ENCODE data around the gene TSPYL4. TPM values are rescaled to one million over a fixed set of nuclear protein-coding genes. Genes with fewer than 3 reads are reported as not detected.
A peak's percentile ranks its signal among the peaks of the same experiment; 100 is the strongest.

Gene TSPYL4
- total RNA-seq, 1 donor from 2014 or later, result 13.6 TPM

DNA sequence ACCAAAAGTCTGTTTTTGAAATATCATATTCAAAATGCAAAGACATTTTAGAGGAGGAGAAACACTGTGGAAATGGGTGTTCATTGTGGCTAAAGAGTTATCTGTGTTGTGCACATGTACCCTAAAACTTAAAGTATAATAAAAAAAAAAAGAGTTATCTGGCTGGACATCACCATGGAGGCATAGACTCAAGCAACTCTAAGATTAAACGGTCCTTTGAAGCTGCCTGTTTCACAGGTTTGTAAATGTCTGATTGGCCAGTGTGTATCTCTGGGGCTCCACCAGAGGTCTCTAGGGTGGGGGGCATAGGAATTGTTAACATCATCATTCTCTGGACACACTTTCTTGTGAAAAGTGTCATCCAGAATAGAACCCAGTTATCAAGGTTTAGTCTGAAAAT, 39.2 kb downstream of the TSPYL4 start:
- Histone ChIP-seq H3K27ac (no peak overlapping the region), H3K9me3 (no peaks in the 10 kb centered on the region), H3K27me3 (no peaks in the 10 kb centered on the region), H3K36me3 (no peaks in the 10 kb centered on the region), H3K4me3 (no peak overlapping the region), H3K4me1 (no peaks in the 10 kb centered on the region)
- no peak for ATAC-seq
- intact Hi-C loops (cut with DNase I), result no loop called here
- DNase-seq, result no peak
- TF ChIP-seq CTCF (IDR thresholded peaks at IDR 0.05), result no peak

DNA sequence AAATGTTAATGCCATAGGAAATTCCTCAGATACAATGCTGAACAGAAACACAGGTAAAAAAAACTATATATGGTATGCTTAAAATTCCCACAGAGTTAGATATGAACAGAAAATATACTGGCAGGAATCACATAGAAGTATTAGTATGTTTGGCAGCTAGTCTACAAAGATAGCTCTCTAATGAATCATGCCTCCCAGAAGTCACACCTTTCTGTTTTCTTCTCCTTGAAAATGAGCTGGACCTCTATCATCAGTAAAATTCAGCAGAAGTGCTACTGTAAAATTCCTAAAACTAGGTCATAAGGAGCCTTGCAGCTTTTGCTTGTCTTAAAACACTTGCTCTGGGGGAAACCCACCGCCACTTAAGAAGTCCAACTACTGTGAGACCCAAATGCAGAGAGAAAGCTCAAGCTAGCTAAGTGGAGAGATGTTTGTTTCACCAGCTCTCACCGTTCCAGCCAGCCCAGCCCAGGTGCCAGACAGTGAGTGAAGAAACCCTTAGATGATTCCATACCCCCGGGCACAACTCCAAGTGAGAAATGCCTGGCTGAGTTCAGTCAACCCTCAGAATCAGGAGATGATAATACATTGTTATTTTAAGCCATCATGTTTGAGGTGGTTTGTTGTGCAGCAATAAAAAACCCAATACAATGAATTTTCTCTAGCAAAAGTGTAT, 43.0 kb downstream of the TSPYL4 start:
- no peak for TF ChIP-seq CTCF (IDR thresholded peaks at IDR 0.05)
- H3K27ac ChIP-seq, result no peak overlapping the region
- H3K4me3 ChIP-seq, result no peak overlapping the region
- ATAC-seq (peak; percentile 74), DNase-seq (no peak)
- intact Hi-C loops (cut with DNase I), result no loop called here
- no peaks in the 10 kb centered on the region for H3K27me3 ChIP-seq
- no peaks in the 10 kb centered on the region for H3K36me3 ChIP-seq
- H3K9me3 ChIP-seq, result no peaks in the 10 kb centered on the region
- no peaks in the 10 kb centered on the region for H3K4me1 ChIP-seq

GRCh38 chr6:116210316-116210715, 43.6 kb downstream of the TSPYL4 start:
- intact Hi-C loops (cut with DNase I), result no loop called here

GRCh38 chr6:116208056-116208785, 45.7 kb downstream of the TSPYL4 start:
- no peak for TF ChIP-seq CTCF (IDR thresholded peaks at IDR 0.05)
- Histone ChIP-seq H3K27ac (no peak overlapping the region), H3K36me3 (no peaks in the 10 kb centered on the region), H3K4me3 (no peak overlapping the region), H3K9me3 (no peaks in the 10 kb centered on the region), H3K27me3 (no peaks in the 10 kb centered on the region), H3K4me1 (no peaks in the 10 kb centered on the region)
- intact Hi-C loops (cut with DNase I), result no loop called here
- ATAC-seq, result no peak
- DNase-seq, result no peak

More at GRCh38 chr6:116210316-116210715, 43.6 kb downstream of the TSPYL4 start:
- no peak for DNase-seq
- no peaks in the 10 kb centered on the region for H3K9me3 ChIP-seq
- H3K27me3 ChIP-seq, result no peaks in the 10 kb centered on the region
- H3K4me3 ChIP-seq, result no peak overlapping the region
- ATAC-seq, result no peak
- no peak for TF ChIP-seq CTCF (IDR thresholded peaks at IDR 0.05)
- H3K4me1 ChIP-seq, result no peaks in the 10 kb centered on the region
- no peaks in the 10 kb centered on the region for H3K36me3 ChIP-seq
- H3K27ac ChIP-seq, result no peak overlapping the region

GRCh38 chr6:116206231-116206903, 47.5 kb downstream of the TSPYL4 start:
- ATAC-seq (no peak), DNase-seq (no peak)
- H3K4me3 ChIP-seq, result no peak overlapping the region
- H3K27ac ChIP-seq, result no peak overlapping the region
- no peaks in the 10 kb centered on the region for H3K27me3 ChIP-seq
- no peak for TF ChIP-seq CTCF (IDR thresholded peaks at IDR 0.05)
- H3K4me1 ChIP-seq, result no peaks in the 10 kb centered on the region
- no peaks in the 10 kb centered on the region for H3K9me3 ChIP-seq
- no peaks in the 10 kb centered on the region for H3K36me3 ChIP-seq
- intact Hi-C loops (cut with DNase I), result no loop called here

All from upper lobe of right lung (tissue), 1 donor.